Activated B cell treated with CpG ODN at 0.5 μM for 24 hours (primary cell): ENCODE results near the gene SULT4A1. TPM values are rescaled to one million over a fixed set of nuclear protein-coding genes. Genes with fewer than 3 reads are reported as not detected.
"Not testable (repeated sequence)": the region's sequence is repeated elsewhere in the genome, so short reads cannot be mapped to it uniquely, and the experiment has no call there.

Experiments used
- ATAC-seq: fragments of 200-7000 bp; cut with Tn5 transposase; one replicate; pipeline ENCODE4 v1.10.0; 2021; ENCODE audit warnings: low read depth, mild to moderate bottlenecking, moderate library complexity
- CTCF ChIA-PET: fragments of 350-600 bp; sonication (Branson Sonifier 250); formaldehyde crosslinking; loops from one replicate; lab custom pipeline; 2021; ENCODE audit warnings: antibody characterized with exemption; lab: Charles Lee
- POLR2A ChIA-PET: fragments of 350-600 bp; sonication (Branson Sonifier 250); formaldehyde crosslinking; loops from one replicate; lab custom pipeline; 2021; ENCODE audit warnings: antibody characterized with exemption; lab: Charles Lee
- DNase-seq: peaks from one replicate; pipeline ENCODE4 v3.0.0; 2022
- H3K27ac Mint-ChIP-seq: one replicate; pipeline ENCODE4 v1.8.0; 2020; ENCODE audit warnings: mixed read lengths
- H3K27me3 Mint-ChIP-seq: one replicate; pipeline ENCODE4 v1.8.0; 2021; ENCODE audit warnings: mixed read lengths
- H3K36me3 Mint-ChIP-seq: one replicate; pipeline ENCODE4 v1.8.0; 2021; ENCODE audit warnings: low read depth, mixed read lengths
- H3K4me1 Mint-ChIP-seq: one replicate; pipeline ENCODE4 v1.8.0; 2021; ENCODE audit warnings: mixed read lengths
- H3K4me3 Mint-ChIP-seq: one replicate; pipeline ENCODE4 v1.8.0; 2020; ENCODE audit warnings: mild to moderate bottlenecking, mixed read lengths
- H3K9me3 Mint-ChIP-seq: one replicate; pipeline ENCODE4 v1.8.0; 2020; ENCODE audit warnings: mixed read lengths
- intact Hi-C: fragments of 100-400 bp; cut with micrococcal nuclease; formaldehyde crosslinking; loops from one replicate; pipeline ENCODE4 v1.15.1; 2024
- total RNA-seq: library from RNA; stranded (reverse); gene quantifications from 2 replicates; pipeline ENCODE4 v1.2.3, GENCODE V29; 2022
- TF ChIP-seq, protein P1 (sequence below): fragments of 200-600 bp; IDR thresholded peaks from one replicate; pipeline ENCODE4 v1.8.0; 2022; ENCODE audit warnings: antibody characterized with exemption, mild to moderate bottlenecking

The SULT4A1 gene
- total RNA-seq, 1 donor from 2014 or later = not detected

DNA sequence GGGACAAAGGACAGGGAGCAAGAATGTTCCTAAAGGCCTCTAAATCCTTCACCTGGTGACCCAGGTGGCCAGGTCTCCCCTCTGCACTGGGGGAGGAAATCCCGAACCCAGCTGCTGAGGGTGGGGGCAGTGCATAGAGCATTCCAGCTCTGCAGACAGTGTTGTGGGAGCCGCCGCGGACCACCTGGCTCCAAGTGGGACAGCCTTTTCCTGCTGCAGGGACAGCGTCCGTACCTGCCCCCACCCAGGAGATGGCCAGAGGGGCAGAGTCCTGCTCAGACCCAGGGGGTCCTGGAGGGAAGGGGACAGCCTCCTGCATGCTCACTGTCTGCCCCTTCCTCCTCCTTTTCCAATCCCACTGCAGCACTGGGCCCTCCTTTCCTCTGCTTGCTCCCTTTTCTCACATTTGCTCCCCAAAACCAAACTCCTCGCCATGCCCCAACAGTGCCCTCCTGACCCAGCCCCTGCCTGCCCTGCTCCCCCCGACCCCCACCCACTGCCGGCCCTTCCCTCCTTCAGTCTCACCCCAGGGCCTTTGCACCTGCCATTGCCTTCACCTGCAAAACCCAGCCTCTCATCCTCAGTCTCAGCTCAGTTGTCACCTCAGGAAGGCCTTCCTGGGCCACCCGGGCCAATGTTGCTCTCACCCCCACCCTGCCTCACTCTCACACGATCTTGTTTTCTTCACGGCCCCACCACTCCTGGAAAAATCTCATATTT is 16.7 kb upstream of the SULT4A1 start:
- Mint-ChIP-seq H3K4me1 (no peaks in the 10 kb centered on the region), H3K4me3 (no peak overlapping the region), H3K36me3 (no peaks in the 10 kb centered on the region), H3K27ac (no peak overlapping the region), H3K27me3 (peaks cover 42% of the 10 kb centered on the region), H3K9me3 (no peaks in the 10 kb centered on the region)
- no peak for DNase-seq
- ATAC-seq = no peak
- POLR2A ChIA-PET = no interaction called here
- intact Hi-C loops = no loop called here
- TF ChIP-seq, protein P1, sequence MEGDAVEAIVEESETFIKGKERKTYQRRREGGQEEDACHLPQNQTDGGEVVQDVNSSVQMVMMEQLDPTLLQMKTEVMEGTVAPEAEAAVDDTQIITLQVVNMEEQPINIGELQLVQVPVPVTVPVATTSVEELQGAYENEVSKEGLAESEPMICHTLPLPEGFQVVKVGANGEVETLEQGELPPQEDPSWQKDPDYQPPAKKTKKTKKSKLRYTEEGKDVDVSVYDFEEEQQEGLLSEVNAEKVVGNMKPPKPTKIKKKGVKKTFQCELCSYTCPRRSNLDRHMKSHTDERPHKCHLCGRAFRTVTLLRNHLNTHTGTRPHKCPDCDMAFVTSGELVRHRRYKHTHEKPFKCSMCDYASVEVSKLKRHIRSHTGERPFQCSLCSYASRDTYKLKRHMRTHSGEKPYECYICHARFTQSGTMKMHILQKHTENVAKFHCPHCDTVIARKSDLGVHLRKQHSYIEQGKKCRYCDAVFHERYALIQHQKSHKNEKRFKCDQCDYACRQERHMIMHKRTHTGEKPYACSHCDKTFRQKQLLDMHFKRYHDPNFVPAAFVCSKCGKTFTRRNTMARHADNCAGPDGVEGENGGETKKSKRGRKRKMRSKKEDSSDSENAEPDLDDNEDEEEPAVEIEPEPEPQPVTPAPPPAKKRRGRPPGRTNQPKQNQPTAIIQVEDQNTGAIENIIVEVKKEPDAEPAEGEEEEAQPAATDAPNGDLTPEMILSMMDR = no peak
- CTCF ChIA-PET = no interaction called here

DNA sequence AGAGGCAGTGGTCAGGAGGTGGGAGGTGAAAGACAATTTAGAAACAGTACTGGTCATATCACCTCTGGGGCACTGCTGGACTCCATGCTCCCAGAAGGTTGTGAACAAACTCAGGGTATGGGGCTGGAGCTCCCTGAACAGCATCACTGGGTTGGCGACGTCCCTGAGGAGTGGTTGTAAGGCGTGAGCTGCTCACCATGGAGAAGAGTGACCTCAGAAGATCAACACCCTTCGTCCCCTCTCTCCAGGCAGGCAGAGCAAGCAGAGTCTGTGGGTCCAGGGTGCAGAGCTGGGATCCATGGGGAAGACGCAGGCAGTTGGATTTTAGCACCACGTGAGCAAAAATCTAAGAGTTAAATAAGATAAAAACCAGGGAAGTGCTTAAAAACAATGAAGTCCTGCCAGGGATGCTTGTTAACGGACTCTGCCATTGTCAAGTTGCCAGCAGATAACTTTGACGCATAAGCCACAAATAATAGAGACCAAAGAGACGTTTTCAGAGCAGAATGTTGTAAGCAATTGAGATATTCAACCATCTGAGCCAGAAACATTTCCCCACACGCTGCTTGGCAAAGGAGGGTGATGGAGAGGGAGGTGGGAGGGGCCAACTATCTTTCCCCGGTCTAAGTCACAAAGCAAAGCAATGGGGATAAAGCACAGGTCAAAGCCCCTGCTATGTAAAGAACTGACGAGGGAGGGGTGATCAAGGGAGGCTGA is 15.9 kb upstream of the SULT4A1 start:
- DNase-seq = no peak
- TF ChIP-seq, protein P1 = no peak
- no peak overlapping the region for H3K27ac Mint-ChIP-seq
- ChIA-PET CTCF (no interaction called here), POLR2A (no interaction called here)
- no peaks in the 10 kb centered on the region for H3K4me1 Mint-ChIP-seq
- intact Hi-C loops = no loop called here
- peaks cover 48% of the 10 kb centered on the region for H3K27me3 Mint-ChIP-seq
- no peaks in the 10 kb centered on the region for H3K9me3 Mint-ChIP-seq
- no peak overlapping the region for H3K4me3 Mint-ChIP-seq
- no peak for ATAC-seq
- H3K36me3 Mint-ChIP-seq = no peaks in the 10 kb centered on the region

DNA sequence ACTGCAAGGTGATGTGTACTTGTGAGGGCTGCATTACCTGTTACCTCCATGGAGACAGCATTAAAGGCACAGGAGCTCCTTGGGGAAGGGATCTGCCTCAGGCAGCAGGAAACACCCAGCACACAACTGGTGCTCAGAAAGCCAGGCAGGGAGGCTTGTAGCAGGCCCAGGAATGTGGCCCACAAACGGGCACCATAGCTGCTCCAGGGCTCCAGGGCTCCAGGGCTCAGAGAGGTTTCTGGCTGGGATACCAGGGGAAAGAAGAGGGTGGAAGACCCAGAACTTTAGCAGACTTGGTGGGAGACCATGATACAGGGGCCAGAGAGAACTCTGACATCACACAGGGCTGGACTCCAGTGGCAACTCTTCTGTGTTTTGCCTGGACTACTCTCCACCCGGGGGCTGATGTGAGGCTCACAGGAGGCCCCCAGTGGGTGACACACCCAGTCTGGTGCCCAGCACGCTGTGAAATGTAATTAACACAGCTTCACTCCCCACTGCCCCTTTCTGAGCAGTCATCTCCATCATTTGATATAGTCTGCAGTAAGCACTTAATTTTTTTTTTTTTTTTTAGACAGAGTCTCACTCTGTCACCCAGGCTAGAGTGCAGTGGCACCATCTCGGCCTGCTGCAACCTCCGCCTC is 14.7 kb upstream of the SULT4A1 start:
- POLR2A ChIA-PET = no interaction called here
- H3K27me3 Mint-ChIP-seq = peaks cover 48% of the 10 kb centered on the region
- intact Hi-C loops = no loop called here
- ATAC-seq (no peak), DNase-seq (no peak)
- no peak overlapping the region for H3K27ac Mint-ChIP-seq
- H3K4me1 Mint-ChIP-seq = no peaks in the 10 kb centered on the region
- H3K4me3 Mint-ChIP-seq = no peak overlapping the region
- CTCF ChIA-PET = no interaction called here
- no peaks in the 10 kb centered on the region for H3K9me3 Mint-ChIP-seq
- TF ChIP-seq, protein P1 = no peak
- no peaks in the 10 kb centered on the region for H3K36me3 Mint-ChIP-seq

DNA sequence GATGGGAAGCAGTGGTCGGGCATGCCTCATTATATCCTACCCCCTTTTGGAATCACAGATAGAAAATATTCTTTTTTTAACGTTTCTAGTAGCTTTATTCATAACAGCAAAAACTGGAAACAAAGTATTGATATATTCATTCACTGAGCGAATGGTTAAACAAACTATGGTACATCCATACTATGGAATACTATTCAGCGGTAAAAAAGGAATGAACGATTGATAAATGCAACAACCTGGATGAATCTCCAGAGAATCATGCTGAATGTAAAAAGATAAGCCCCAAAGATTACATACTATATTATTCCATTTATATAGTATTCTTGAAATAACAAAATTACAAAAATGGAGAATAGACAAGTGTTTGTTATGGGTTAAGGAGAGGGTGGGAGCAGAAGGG is 7.5 kb upstream of the SULT4A1 start:
- intact Hi-C loops = no loop called here
- ChIA-PET POLR2A (no interaction called here), CTCF (no interaction called here)
- Mint-ChIP-seq H3K4me3 (no peak overlapping the region), H3K36me3 (no peaks in the 10 kb centered on the region), H3K27ac (no peak overlapping the region), H3K27me3 (peaks cover 17% of the 10 kb centered on the region), H3K9me3 (peaks cover 12% of the 10 kb centered on the region), H3K4me1 (no peaks in the 10 kb centered on the region)
- no peak for DNase-seq
- TF ChIP-seq, protein P1 = no peak
- no peak for ATAC-seq

DNA sequence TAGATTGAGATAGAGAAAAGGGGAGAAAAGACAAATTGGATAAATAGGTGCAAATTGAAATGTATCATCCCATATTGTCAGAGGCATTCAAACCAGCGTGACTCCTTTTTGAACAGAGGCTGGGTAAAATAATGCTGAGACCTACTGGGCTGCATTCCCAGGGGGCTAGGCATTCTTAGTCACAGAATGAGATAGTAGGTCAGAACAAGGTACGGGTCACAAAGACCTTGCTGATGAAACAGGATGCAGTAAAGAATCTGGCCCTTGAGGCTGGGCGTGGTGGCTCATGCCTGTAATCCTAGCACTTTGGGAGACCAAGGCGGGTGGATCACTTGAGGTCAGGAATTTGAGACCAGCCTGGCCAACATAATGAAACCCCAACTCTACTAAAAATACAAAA is 6.7 kb upstream of the SULT4A1 start:
- ATAC-seq, H3K27ac Mint-ChIP-seq, DNase-seq, H3K36me3 Mint-ChIP-seq, intact Hi-C loops, H3K4me3 Mint-ChIP-seq, H3K4me1 Mint-ChIP-seq, POLR2A ChIA-PET: not testable (repeated sequence)
- Mint-ChIP-seq H3K27me3 (peaks cover 17% of the 10 kb centered on the region), H3K9me3 (peaks cover 12% of the 10 kb centered on the region)
- CTCF ChIA-PET = interaction anchor here (1.3 kb wide), 1 partner anchor 14 kb away, joined by 3 read pairs; no protein-coding TSS in a partner anchor
